ENCODE data around the gene UMPS. TPM values are rescaled to one million over a fixed set of nuclear protein-coding genes. Genes with fewer than 3 reads are reported as not detected.

UMPS gene
- total RNA-seq, 1 donor from 2014 or later: 31.3 TPM

- no peak for FAIRE-seq
- Histone ChIP-seq H3K27me3 (ENCODE audit: control insufficient read depth, insufficient read depth, low read length) (no peaks in the 10 kb centered on the region), H3K36me3 (ENCODE audit: control insufficient read depth, insufficient read depth, low read length) (peaks cover 4% of the 10 kb centered on the region), H3K4me3 (ENCODE audit: low read depth, low read length) (no peak overlapping the region)
- DNase-seq (ENCODE audit: low read depth): no peak
- no peak for TF ChIP-seq CTCF (IDR thresholded peaks at IDR 0.05; ENCODE audit: insufficient read depth, low read length, severe bottlenecking)
These were observed 67.2 kb downstream of the UMPS start for GRCh38 chr3:124797426-124797945.

Other genes with a start within 250 kb of the UMPS start
- 141 and 150 TPM in 2 replicates for gene ITGB5, start 156.9 kb downstream of the UMPS start, total RNA-seq
- gene MUC13, start 204.3 kb downstream of the UMPS start, total RNA-seq: not detected in 2 replicates

All from bronchial epithelial cell (primary cell).